BJ (cell line): ENCODE measurements around the gene CEP152. TPM values are rescaled to one million over a fixed set of nuclear protein-coding genes. Genes with fewer than 3 reads are reported as not detected.

ENCODE experiments used
- CTCF ChIA-PET: fragments of 350-600 bp; formaldehyde crosslinking; extraction: SDS; loops from one replicate; lab custom pipeline; 2021; ENCODE audit warnings: antibody characterized with exemption, inconsistent platforms; lab: Yijun Ruan, JAX
- POLR2A ChIA-PET: fragments of 300-600 bp; sonication (Branson Sonifier 250); formaldehyde crosslinking; extraction: SDS; loops from one replicate; lab custom pipeline; 2021; ENCODE audit warnings: antibody characterized with exemption; lab: Charles Lee
- DNase-seq: peaks from one replicate; pipeline ENCODE4 v3.0.0-alpha.2; 2011; ENCODE audit warnings: low read depth
- H3K27me3 ChIP-seq: 2 replicates; pipeline ENCODE4 v1.6.0; 2011; ENCODE audit warnings: low read length; ENCODE audit not compliant: control insufficient read depth, insufficient read depth
- H3K36me3 ChIP-seq: 2 replicates; pipeline ENCODE4 v1.5.1; 2011; ENCODE audit warnings: low read length; ENCODE audit not compliant: control insufficient read depth, insufficient read depth
- H3K4me3 ChIP-seq: 2 replicates; pipeline ENCODE4 v1.5.1; 2011; ENCODE audit warnings: low read depth, mild to moderate bottlenecking, control low read depth, low read length
- CTCF ChIP-seq: IDR thresholded peaks from 2 replicates; pipeline ENCODE4 v1.5.1; 2011; ENCODE audit warnings: low read depth, mild to moderate bottlenecking, control low read depth, inconsistent platforms, low read length, moderate library complexity; ENCODE audit not compliant: insufficient read depth
- polyA plus RNA-seq: library from polyadenylated mRNA; depleted of rRNA; stranded (reverse); fragments of >200 nt; gene quantifications from 2 replicates; pipeline ENCODE4 v1.2.3, GENCODE V29; 2011

CEP152 gene
- polyA plus RNA-seq, 1 experiment: 0.77 TPM

- TF ChIP-seq CTCF: no peak
- H3K4me3 ChIP-seq: no peak overlapping the region
- no peak for DNase-seq
- CTCF ChIA-PET: interaction anchor here (1.1 kb wide), 1 partner anchor 13 kb away, joined by 3 read pairs; no protein-coding TSS in a partner anchor
- no peaks in the 10 kb centered on the region for H3K36me3 ChIP-seq
- POLR2A ChIA-PET: no interaction called here
- H3K27me3 ChIP-seq: no peaks in the 10 kb centered on the region
Measured at GRCh38 chr15:48842501-48842900, 31.6 kb upstream of the CEP152 start.

- no peaks in the 10 kb centered on the region for H3K27me3 ChIP-seq
- H3K36me3 ChIP-seq: no peaks in the 10 kb centered on the region
- no peak overlapping the region for H3K4me3 ChIP-seq
- ChIA-PET POLR2A (no interaction called here), CTCF (interaction anchor here (1.1 to 1.5 kb wide), 2 partner anchors 9 to 12 kb away, joined by 3 to 4 read pairs; no protein-coding TSS in a partner anchor)
- DNase-seq: no peak
- TF ChIP-seq CTCF: no peak
Measured at GRCh38 chr15:48834756-48835155, 23.9 kb upstream of the CEP152 start.

GRCh38 chr15:48833526-48834239 lies 22.8 kb upstream of the CEP152 start:
- H3K27me3 ChIP-seq: no peaks in the 10 kb centered on the region
- CTCF ChIA-PET: interaction anchor here (1.5 kb wide), 1 partner anchor 10 kb away, joined by 4 read pairs; no protein-coding TSS in a partner anchor
- H3K36me3 ChIP-seq: no peaks in the 10 kb centered on the region
- H3K4me3 ChIP-seq: no peak overlapping the region
- no peak for DNase-seq
- POLR2A ChIA-PET: no interaction called here
- no peak for TF ChIP-seq CTCF

GRCh38 chr15:48832648-48833047 lies 21.8 kb upstream of the CEP152 start:
- Histone ChIP-seq H3K4me3 (no peak overlapping the region), H3K36me3 (no peaks in the 10 kb centered on the region), H3K27me3 (no peaks in the 10 kb centered on the region)
- TF ChIP-seq CTCF: no peak
- ChIA-PET CTCF (no interaction called here), POLR2A (no interaction called here)
- DNase-seq: no peak

- TF ChIP-seq CTCF: no peak
- Histone ChIP-seq H3K36me3 (no peaks in the 10 kb centered on the region), H3K27me3 (no peaks in the 10 kb centered on the region), H3K4me3 (no peak overlapping the region)
- ChIA-PET POLR2A (no interaction called here), CTCF (no interaction called here)
- no peak for DNase-seq
Measured at GRCh38 chr15:48828906-48829305, 18.0 kb upstream of the CEP152 start.
